Activated CD8-positive, alpha-beta memory T cell treated with anti-CD3 and anti-CD28 coated beads for 36 hours (primary cell): ENCODE results near the gene SYT2. TPM values are rescaled to one million over a fixed set of nuclear protein-coding genes. Genes with fewer than 3 reads are reported as not detected.
"Not testable (repeated sequence)": the region's sequence is repeated elsewhere in the genome, so short reads cannot be mapped to it uniquely, and the experiment has no call there.

Source experiments
- CTCF ChIA-PET: fragments of 350-600 bp; sonication (Branson Sonifier 250); formaldehyde crosslinking; loops from one replicate; lab custom pipeline; 2021; ENCODE audit warnings: antibody characterized with exemption; lab: Charles Lee
- POLR2A ChIA-PET: fragments of 350-600 bp; sonication (Branson Sonifier 250); formaldehyde crosslinking; loops from one replicate; lab custom pipeline; 2021; ENCODE audit warnings: antibody characterized with exemption; lab: Charles Lee
- total RNA-seq, 2 experiments: library from RNA; stranded (reverse); gene quantifications; one replicate each; pipeline ENCODE4 v1.2.3, GENCODE V29; 2021

The SYT2 gene
- total RNA-seq, 2 experiments from 2014 or later, result not detected

- POLR2A ChIA-PET, result no interaction called here
These were observed 124.0 kb downstream of the SYT2 start for GRCh38 chr1:202586018-202586821.

DNA sequence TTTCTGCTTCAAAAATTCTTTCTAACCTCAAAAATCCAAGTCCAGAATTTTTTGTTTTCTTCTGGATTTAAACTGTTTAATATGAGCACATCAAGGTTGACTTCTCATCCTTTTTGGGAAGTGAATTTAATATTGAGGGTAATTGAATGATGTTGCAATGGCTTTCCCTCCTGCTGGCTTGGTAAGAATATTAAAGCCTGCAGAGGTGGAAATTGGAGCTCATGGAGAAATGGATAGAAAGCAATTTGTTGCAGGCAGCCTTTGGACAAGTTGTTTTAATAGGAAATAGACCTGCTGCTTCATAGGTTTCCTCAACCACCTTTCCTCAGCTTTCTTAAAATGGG lies 124.7 kb downstream of the SYT2 start:
- CTCF ChIA-PET, result no interaction called here
- POLR2A ChIA-PET, result no interaction called here

More at GRCh38 chr1:202586018-202586821, 124.0 kb downstream of the SYT2 start:
- CTCF ChIA-PET, result no interaction called here

GRCh38 chr1:202584707-202585589 lies 125.3 kb downstream of the SYT2 start:
- ChIA-PET CTCF (no interaction called here), POLR2A (no interaction called here)

- CTCF ChIA-PET, POLR2A ChIA-PET: not testable (repeated sequence)
These were observed 127.9 kb downstream of the SYT2 start for GRCh38 chr1:202582350-202582749.

DNA sequence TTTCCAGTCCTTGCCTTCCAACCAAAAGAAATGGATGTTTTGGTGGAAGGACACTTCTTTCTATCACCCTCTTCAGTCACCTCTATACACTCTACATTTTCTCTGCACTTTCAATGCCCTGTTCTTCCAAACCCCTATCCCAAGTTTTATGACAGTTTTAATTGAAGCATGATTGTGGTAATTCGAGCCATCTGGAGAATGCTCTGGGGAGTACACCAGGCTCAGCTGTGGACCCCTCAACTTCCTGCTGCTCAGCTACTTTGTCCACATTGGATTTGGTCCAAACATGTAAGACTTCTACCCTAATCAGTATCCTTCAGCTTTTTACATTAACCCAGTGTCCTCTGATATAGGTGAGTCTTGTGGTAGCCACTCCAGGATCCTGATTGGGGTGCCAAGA lies 129.6 kb downstream of the SYT2 start:
- CTCF ChIA-PET, result no interaction called here
- POLR2A ChIA-PET, result no interaction called here

DNA sequence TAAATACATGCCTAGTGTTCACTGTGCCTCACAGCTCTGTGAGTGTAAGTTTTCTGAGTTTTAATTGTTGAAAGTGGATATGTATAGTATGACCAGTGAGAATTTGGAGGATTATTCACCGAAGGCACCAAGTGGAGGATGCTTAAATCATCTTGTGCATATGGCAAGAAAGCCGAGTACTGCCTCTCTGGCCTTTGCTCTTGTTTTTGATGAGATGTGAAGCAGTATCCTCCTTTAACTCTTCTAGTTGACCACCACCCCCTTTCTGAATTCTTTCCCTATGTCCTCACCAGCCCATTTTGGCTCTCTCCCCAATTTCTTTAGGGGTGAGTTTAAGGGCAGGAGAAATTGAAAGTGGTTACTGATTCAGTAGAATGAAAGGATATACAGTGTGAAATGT lies 130.4 kb downstream of the SYT2 start:
- CTCF ChIA-PET, result no interaction called here
- POLR2A ChIA-PET, result no interaction called here

DNA sequence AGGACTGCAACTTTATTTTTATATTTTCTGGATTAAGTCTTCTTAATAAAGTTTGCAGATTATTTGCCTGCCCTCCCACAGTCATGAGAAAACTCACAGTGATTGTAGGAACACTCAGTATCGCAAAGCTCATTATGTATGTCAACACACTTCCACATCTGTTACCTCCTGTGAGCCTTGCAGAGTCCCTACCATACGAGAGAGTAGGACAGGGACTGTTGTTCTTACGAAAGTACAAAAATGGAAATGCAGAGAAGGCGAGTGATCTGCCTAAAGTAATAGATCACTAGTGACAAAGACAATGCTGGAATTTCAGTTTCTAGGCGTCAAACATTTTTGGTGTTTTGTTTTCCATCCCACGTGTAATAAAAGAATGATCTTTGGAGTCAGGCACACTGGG lies 131.7 kb downstream of the SYT2 start:
- CTCF ChIA-PET, result no interaction called here
- POLR2A ChIA-PET, result no interaction called here

DNA sequence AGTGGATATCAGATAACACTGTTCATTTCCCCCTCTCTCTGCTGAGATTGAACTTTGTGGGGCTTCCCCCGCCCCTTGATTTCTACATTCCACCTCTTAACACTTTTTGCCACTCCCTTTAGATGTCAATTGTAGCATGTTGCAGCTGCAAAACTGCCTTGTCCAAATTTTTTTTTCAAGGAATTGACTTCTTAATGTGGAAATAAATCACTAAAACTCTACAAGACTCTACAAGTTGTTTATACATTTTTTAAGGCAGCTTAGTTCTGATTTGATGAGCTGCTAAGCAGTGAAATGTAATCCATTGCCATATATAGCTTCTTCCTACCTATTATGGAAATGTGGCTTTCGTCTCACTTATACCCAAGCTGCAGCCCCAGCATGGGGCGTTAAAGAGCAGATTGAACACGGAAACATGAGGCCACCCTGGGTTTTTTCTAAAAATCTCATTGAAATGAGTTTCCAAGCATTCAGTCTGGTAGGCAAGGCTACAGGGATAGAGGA lies 132.2 kb downstream of the SYT2 start:
- ChIA-PET CTCF (no interaction called here), POLR2A (no interaction called here)

- POLR2A ChIA-PET, result no interaction called here
- CTCF ChIA-PET, result no interaction called here
These were observed 132.9 kb downstream of the SYT2 start for GRCh38 chr1:202577381-202577780.

DNA sequence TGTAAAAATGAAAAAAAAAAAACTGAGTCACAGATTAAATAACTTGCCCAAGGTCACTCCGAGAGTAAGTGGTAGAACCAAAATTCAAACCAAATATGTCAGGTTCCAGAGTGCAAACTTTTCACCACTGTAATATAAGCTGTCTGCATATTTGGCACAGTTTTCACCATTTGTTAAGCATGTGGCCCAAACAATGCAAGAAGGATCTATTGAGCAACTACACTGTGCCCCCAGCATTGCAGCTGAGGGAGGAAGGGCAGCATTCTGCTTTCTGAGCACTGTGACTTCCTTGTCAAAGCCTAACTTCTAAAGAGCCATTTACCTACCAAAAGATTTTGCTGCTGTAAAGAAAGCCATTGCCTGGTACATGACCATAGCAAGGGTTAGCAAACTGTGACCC lies 133.4 kb downstream of the SYT2 start:
- CTCF ChIA-PET, result no interaction called here
- POLR2A ChIA-PET, result no interaction called here

DNA sequence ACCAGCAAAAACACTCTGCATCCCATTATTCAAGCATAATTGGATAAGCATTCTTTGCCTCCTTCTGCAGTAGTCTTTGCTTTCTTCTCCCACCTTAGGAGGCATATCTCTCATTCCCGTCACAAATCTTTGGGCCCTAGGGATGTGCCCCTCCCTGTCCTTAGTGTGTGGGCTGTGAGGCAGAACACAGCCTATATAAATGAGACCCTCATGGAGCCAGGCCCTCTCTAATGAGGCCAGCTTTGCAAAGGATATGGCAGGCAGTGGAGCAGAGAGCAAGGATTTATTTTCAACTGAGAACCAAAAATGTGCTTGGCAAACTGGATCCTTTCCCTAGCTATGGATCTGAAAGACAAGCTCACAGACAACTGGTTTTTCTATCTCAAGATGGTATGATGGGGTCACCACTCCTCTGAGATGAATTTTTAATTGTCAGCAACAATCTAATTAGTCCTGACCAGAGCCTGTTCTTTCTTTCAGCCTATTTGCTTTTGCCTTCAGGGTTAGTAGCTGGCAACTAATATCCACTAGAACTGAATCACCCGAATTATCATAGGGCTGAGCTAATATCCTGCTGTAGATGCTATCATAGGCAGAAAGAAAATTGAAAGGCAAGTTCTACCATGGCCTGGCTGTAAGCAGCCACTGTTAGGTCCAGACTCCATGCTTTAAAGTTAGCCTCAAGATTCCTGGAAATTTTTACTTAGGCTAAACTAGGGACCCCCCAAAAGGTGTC lies 134.2 kb downstream of the SYT2 start:
- CTCF ChIA-PET, result no interaction called here

DNA sequence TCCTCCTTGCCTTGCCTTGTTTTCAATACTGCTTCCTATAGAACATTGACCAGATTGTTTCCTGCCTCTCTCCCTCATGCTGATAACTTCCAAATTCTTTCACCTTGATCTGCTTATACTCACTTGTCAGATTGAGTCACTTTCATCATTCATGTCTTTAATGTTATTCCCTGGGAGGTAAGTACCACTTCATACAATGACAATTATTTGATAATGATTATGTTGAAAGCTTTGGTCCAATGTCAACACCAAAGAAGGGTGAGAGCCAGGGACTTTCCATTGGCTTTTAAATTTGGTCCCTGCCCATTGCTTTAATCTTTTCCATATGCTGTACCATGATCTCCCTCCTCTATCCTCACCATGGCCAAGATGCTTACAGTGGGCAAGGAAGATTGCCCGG lies 137.4 kb downstream of the SYT2 start:
- ChIA-PET CTCF (interaction anchor here (0.9 to 1.1 kb wide), 2 partner anchors 25 to 64 kb away, joined by 3 read pairs; no protein-coding TSS in a partner anchor), POLR2A (no interaction called here)

More for the DNA sequence above, 134.2 kb downstream of the SYT2 start:
- POLR2A ChIA-PET, result no interaction called here

DNA sequence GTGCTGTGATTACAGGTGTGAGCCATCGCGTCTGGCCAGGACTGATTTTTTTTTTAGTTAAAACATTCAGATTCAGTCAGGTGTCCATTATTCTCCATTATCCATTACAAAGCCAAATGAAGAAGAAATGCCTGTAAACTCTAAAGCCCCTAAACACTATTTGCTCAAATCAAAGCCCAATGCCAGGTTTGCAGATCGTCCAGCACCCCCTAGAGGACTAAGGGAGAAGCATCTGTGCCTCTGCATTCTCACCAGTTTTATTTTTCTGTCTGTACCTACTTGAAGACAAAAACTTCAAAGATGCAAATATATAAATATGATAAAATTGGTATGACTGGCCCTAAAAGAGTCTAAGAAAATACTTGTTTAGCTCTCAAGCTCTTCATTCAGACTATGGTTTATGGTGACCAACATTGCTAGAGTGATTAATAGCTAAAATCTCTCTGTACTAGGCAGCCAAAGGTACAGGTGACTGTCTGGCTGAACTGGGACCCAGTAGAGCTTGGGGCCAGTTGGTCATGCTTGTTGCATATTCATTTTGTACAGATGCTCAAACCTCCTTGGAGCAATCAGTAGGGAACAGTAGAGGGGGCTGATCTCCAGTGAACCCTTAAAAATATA lies 138.4 kb downstream of the SYT2 start:
- POLR2A ChIA-PET, result no interaction called here

DNA sequence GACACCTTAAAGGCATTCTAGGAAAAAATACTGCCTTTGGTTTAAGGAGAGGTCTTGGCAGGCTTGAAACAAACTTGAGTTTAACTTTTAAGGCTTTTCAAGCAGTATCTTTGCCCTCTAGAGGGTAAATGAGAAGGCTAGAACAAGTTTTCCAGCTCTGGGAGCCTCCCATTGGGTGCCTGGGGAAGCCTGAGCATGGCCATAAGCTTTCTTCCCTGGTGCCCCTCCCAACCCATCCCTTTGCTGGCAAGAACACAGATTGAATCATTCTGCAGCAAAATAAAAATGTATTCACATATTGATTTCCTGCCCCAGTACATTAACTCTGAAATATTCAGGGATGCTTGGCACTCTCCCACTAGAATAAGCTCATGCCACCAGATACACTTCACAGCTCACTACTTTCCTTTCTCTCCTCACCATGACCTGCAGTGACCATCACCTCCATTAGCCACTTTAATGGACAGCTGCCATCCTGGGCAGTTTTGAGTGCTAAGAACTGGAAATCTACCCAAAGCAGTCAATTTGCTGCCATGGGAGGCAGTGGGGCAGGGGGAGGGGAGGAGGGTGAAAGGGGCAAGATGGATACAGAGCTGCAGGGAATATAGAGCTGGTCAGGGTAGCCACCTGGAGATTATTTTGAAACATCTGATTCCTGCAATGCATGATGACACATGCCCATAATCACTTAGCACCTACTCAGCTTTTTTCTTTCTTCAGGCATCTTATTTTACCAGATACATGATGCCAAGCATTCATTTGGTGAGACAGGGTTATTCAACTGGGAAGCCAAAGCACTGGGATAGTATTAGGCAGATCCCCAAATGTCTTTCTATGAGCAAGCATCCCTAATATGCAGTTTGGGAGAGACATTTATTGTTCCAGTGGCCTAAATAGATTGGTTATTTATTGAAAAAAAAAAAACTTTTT lies 140.6 kb downstream of the SYT2 start:
- CTCF ChIA-PET, result no interaction called here
- POLR2A ChIA-PET, result no interaction called here

More for the DNA sequence above, 138.4 kb downstream of the SYT2 start:
- CTCF ChIA-PET, result interaction anchor here (0.9 to 1.1 kb wide), 2 partner anchors 26 to 147 kb away, joined by 3 read pairs; no protein-coding TSS in a partner anchor

DNA sequence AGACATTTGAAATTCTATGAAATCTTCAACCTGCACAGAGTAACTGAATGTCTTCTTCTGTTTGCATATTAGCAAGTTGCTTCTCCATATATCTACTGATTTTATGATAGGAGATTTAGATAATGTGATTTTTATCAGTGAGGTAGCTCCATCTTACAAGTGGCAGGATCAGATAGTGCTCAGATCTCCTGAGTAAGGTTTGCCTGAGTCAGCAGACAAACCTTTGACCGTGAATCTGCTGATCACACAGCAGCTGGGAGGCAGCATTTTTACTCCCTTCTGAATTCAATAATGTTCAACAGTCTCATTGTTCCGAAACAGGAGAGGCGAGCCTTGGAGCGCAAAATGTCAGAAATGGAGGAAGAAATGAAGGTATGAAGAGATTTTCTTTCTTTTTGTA lies 141.4 kb downstream of the SYT2 start:
- CTCF ChIA-PET, result no interaction called here
- POLR2A ChIA-PET, result no interaction called here

DNA sequence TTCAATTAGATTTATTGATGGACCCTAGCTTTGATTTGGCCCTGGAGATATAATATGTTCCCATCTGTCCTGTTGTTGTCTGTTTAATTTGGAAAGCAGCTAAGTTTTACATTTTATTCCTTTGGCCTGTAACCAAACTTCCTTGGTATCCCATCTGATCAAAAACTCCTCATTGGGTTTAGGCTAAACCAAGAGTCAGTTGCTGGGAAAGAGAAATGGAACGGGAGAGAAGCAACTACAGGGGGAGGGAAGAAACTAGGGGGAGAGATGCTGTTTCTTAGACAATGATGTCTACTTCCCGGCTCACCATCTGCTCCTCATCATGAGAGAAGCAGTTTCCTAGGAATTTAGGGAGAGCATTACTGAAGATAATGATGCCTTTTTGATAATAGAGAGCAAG lies 141.8 kb downstream of the SYT2 start:
- ChIA-PET CTCF (no interaction called here), POLR2A (no interaction called here)

- CTCF ChIA-PET, result no interaction called here
These were observed 142.5 kb downstream of the SYT2 start for GRCh38 chr1:202567738-202568137.

GRCh38 chr1:202565890-202566602 lies 144.2 kb downstream of the SYT2 start:
- ChIA-PET POLR2A (no interaction called here), CTCF (no interaction called here)

More at GRCh38 chr1:202567738-202568137, 142.5 kb downstream of the SYT2 start:
- POLR2A ChIA-PET, result no interaction called here
